Stimulated activated CD8-positive, alpha-beta memory T cell treated with anti-CD3 and anti-CD28 coated beads, Interleukin-7, amount 100 ng/mL, for 24 hours (primary cell): ENCODE results near the gene MCF2L.

Experiments used
- DNase-seq: peaks from one replicate; pipeline ENCODE4 v3.0.0-alpha.2; 2020; ENCODE audit warnings: low read depth

Gene MCF2L

DNA sequence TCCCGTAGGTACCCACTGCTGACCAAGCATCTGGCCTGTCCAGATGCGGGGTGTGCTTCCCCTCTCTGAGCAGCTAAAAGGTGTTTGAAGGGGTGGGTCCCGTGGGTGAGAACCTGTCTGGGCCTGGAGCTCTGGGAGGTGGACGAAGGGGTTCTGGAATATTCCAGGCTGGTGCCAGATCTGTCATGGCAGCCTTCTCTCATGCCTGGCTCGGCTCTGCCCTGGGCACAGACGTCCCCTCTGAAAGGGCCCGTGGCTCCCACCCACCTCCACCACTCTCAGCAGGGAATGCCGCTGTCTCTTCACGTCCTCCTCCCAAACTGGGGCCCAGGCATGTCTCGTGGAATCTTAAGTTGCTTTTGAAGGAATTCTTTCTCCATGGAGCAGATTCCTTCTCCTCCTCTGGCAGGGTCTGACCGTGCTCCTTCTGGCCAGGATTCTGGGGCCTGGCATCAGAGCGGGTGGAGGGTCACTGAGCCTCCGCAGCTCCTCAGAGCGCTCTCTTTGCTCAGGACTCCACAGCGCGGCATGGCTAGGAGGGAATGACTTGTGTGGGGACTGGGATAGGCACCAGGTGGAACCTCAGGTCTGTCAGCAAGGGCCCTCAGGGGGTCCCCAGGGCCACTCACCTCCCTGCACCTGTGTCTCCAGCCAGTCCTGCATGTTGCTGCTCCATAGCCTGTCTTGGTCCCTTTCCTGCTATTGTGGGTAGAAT is 5.9 kb upstream of the MCF2L start:
- DNase-seq = no peak

DNA sequence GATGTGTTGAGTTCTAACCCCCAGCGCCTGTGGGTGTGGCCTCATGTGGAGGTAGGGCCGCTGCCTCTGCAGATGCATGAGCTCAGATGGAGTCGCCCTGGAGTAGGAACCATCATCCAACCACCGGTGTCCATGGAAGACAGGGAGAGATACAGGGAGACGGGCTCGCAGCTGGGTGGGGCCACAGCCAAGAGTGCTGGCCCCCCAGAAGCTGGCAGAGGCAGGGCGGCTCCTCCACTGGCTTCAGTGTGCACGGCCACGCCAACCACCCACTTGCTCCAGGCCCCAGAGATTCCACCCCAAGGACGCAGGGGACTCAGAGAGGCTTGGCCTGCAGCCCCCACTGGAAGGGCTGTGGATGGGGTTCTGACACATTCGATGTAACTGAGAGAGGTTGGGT is 5.4 kb upstream of the MCF2L start:
- DNase-seq = no peak

- DNase-seq = no peak
Observed at GRCh38 chr13:112964971-112965492, 4.0 kb upstream of the MCF2L start.

DNA sequence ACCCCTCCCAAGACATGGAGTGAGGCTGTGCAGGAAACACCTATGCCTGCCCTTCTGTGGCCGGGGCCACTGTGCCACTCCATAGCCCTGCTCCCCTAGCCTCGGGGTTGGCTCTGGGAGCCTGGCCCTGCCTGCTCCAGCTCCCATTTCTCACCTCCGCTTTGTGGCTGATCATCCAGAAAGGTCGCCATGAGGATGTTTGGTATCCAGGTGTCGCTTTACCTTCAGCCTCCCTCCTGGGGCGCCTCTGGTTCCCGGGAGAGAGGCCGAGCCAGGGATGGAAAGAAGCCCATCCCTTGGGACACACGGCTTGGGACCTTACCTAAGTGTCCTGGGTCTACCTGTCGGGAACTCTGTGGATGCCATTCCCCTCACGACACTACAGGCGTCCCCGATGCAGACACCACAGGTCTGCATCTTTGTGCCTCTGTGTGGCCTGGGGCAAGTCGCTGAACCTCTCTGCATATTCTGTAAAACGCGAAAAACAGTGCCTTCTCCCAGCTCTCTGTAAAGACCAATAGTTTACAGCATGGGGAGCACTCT is 3.4 kb upstream of the MCF2L start:
- no peak for DNase-seq

DNA sequence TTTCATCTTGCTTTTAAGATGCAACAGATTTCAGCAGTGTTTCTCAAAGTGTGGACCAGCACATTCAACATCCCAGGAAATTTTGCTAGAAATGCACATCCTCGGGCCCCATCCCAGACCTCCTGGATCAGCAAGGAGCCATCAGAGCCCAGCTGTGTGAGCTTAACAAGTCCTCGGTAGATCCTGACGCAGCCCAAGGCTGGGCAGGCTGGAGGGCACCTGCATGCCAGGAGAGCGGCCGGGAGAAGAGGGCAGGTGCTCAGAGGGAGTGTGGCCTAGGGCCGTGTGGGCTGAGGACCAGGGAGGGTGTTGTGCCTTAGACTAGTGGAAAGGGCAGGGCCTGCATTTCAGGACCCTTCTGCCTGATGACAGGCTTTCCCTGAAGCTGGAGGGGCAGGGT is 2.2 kb upstream of the MCF2L start:
- DNase-seq = no peak

DNA sequence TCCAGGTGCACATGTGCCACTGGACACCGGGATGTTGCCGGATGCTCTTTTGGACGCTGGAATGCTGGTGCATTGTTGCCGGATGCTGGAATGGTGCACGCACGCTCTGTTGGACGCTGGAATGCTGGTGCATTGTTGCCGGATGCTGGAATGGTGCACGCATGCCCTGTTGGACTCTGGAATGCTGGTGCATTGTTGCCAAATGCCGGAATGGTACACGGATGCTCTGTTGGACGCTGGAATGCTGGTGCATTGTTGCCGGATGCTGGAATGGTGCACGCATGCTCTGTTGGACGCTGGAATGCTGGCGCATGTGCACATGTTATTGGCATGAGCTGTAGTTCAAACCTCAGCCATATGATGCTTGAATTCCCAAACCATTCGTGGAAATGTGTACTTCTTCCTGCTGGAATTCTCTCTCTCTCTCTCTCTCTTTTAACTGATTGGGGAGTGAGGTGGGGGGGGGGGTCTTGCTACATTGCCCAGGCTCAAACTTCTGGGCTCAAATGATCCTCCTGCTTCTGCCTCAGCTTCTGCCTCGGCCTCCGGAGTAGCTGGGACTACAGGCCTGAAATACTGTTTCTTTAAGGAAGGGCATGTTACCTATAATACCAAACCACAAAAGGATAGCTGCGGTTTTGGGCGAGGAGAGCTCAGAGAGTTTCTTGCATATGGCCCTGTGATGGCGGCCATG is 1.2 kb upstream of the MCF2L start:
- no peak for DNase-seq

GRCh38 chr13:112968380-112968909 is 569 bp upstream of the MCF2L start:
- DNase-seq = peak; percentile 4

GRCh38 chr13:112969692-112970338 is 801 bp downstream of the MCF2L start:
- DNase-seq = no peak

DNA sequence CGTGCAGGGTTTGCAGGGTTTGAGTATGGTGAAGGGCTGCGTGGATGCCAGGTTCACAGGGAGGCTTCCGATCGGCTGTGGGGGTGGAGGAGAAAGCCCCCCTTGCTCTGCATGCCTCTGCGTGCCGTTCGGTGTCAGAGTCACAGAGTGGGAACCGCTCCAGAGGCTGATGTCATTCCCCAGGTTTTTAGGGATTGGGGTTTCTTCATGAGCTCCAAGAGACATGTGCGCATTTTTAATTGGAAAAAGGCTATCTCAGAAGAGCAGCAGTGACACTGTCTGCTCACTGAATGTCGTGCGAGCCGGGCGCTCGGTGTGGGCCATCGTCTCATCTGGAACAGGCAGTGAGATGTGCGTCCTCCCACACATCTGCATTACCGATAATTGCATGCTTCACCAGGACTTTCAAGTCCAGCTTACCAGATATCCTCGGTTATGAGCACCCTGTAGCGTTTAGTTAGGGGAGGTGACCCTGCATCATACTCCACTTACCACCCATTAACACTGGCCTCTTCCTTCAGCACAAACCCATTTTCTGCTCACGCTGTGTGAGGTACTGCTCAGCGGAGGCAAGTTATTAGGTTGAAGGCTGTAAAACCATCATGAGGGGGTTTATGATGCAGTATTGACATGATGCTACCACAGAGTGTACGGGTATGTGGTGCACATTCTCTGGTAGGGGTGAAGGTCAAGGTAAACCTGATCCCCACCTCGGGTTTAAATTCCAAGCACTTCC is 1.7 kb downstream of the MCF2L start:
- no peak for DNase-seq

- no peak for DNase-seq
Observed at GRCh38 chr13:112971288-112971643, 2.3 kb downstream of the MCF2L start.

GRCh38 chr13:112972258-112972657 is 3.2 kb downstream of the MCF2L start:
- DNase-seq = no peak

DNA sequence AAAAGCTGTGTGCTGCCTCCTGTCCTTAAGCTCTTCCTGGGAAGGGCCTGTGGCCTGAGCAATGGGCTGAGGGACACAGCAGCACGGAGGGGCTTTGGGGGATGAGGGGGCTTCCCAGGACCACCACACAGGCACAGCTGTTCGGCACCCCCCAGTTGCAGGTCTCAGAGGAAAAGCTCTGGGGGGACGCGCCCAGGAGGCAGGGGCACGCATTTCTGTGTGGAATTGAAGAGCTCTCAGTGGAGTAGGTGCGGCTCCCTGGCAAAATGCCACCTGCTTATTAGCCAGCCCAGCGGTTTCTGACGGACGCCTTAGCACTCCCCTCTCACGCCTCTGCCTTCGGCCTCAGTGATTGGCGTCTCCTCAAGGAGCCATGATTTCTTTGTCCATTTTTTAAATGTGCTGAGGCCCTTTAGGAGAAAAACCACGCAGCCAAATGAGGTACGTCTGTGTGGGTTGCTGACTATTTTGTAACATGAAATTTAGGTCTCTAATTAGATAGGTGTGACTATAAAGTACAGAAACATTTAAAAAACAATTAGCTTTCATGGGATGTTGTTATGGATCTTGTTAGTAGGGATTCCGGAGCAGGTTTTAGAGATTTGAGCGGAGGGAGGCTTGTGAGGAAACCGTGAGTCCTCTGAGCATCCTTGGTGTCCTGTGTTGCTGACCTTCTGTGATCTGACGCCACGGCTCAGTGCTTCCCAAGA is 4.0 kb downstream of the MCF2L start:
- no peak for DNase-seq

- DNase-seq = no peak
Observed at GRCh38 chr13:112973577-112973951, 4.5 kb downstream of the MCF2L start.

DNA sequence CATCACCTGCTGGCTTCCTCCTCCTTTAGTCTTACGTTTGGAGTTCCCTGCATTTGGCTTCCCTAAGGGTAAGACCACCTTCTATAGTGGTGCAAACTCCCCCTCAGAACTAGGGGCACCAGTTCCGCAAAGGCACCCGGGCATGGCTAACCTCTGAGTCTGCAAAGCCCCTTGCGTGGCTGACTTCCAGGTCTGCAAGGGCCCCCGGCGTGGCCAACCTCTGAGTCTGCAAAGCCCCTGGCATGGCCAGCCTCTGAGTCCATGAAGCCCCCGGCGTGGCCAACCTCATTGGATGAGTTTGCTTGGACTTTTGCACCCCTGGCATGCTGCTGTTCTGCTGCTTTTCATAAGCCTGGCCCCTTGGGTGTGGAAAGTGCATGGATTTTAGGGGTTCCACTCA is 5.1 kb downstream of the MCF2L start:
- DNase-seq = no peak

DNA sequence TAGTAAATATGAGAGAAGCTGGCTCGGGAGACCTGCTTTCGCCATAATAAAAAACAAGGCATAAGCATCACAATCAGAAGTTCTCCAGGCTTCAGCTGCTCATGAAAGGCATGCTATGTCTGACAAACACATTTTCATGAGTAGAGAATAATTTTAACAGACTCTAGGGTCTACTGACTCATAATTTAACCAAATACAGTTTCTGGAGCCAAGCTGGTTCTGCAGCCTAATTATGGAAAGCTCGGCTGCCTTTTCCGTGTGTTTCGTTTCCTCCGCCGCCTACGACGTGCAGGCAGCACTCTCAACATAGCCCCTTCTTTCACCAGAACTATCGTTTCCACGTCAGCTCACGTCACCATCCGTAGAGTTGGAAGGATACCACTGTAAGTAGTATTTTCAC is 5.7 kb downstream of the MCF2L start:
- no peak for DNase-seq

DNA sequence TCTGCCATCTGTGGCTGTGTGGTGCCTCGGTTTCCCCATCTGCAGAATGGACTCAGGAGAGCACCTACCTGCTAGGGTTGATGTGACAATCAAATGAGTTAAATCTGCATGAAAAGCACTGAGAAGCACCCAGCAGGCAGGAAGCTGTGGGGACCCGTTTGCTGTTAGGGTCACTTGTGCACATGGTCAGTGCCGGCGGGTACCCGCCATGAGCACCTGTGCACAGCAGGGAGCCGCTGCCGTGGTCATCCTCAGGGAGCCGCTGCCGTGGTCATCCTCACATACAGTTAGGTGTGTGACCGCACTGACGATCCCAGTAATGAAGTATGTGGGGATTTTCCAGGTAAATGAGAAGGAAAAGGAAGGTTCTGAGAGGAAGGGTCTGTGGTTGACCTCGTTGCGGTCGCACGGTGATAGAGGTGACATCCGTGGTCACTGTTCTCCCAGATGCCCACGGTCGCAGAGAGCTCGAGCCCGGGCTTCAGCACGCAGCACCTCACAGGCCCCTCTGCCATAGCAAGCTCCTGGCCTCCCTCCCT is 6.5 kb downstream of the MCF2L start:
- no peak for DNase-seq

- no peak for DNase-seq
Observed at GRCh38 chr13:112976526-112976925, 7.5 kb downstream of the MCF2L start.

DNA sequence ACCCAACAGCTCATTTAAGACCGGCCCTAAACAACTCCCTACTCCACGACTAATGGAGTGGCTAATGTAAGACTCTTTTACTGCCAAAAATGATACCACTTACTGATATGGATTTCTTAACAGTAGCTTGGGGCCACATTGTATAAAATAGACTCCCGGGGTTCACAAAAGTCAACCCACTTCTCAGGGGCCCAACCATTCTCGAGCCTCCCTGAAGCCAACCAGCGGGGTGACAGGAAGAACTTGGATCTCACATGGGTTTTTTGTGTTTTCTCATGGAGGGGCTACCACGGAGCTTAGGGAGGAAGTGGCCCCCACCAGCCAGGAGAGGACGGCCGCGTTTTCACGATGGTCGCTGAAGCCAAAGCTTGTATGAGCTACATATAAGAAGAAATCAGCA is 8.1 kb downstream of the MCF2L start:
- DNase-seq = no peak

- no peak for DNase-seq
Observed at GRCh38 chr13:112977525-112977924, 8.5 kb downstream of the MCF2L start.

DNA sequence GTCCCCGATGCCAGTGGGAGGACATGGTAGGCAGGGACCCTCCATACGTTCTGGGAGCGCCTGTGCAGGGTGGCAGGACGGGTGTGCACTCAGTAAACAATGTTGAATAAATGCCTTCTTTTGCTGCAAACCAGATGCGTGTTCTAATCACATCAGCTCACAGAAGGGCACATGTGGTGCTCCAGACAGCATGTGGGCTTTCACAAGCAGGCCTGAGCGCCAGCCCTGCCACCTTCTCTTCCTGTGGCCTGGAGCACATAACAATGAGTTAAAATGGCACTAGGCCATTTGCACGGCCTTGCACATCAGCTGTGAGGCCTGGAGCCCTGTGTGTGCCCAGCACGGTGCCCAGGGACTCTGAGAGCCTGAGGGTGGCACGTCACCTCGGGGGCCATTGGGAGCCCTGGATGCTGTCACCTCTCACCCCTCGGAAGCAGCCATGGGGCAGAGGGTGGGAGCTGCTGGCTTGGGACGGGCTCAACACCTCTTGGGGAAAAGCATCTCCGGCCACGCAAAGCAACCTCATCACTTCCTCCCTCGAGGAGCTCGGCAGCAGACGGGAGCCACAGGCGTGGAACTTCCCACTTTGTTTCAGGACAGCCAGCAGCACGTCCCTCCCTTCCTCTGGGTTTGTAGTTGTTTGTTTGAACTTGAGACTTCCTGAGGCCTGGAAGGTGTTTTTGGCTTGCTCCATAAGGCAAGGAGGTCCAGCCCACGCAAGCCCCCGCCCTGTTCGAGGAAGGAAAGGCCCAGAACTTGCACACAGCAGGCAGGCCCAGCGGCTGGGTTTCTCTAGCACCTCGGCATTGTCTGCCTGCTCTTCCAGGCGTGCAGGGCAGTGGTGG is 9.8 kb downstream of the MCF2L start:
- DNase-seq = no peak
